Fibroblast of pulmonary artery (primary cell): ENCODE measurements around the gene ZNHIT6.

Experiments
- DNase-seq: peaks from one replicate; pipeline ENCODE4 v3.0.0-alpha.2; 2010; ENCODE audit warnings: low read depth
- H3K4me3 ChIP-seq: replicated peaks from 2 replicates; pipeline ENCODE4 v1.5.1; 2011; ENCODE audit warnings: low read depth, mild to moderate bottlenecking, control low read depth, low read length, moderate library complexity
- CTCF ChIP-seq: IDR thresholded peaks from 2 replicates; pipeline ENCODE4 v1.5.1; 2011; ENCODE audit warnings: mild to moderate bottlenecking, control low read depth, low read length, inconsistent platforms; ENCODE audit errors: missing control alignments

ZNHIT6 gene

GRCh38 chr1:85611856-85612255, 96.4 kb downstream of the ZNHIT6 start:
- H3K4me3 ChIP-seq = no peak overlapping the region
- peak; percentile 99 for DNase-seq
- TF ChIP-seq CTCF = no peak

GRCh38 chr1:85611425-85611824, 96.8 kb downstream of the ZNHIT6 start:
- peak; percentile 75 for DNase-seq

DNA sequence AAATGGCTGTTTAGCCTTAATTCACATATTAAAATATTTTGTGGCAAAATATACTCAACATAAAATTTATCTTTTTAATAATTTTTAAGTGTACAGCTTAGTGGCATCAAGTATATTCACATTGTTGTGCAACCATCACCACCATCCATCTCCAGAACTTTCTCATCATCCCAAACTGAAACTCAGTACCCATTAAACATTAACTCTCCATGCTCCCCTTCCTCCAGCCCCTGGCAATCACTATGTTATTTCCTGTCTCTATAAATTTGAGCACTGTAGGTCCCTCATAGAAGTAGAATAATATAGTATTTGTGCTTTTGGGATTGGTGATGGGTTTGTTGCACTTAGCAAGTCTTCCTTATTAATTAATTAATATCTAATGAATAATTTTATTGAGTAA, 98.3 kb downstream of the ZNHIT6 start:
- no peak overlapping the region for H3K4me3 ChIP-seq
- no peak for DNase-seq
- no peak for TF ChIP-seq CTCF

More at GRCh38 chr1:85611425-85611824, 96.8 kb downstream of the ZNHIT6 start:
- H3K4me3 ChIP-seq = no peak overlapping the region
- no peak for TF ChIP-seq CTCF

- no peak for DNase-seq
- no peak for TF ChIP-seq CTCF
- no peak overlapping the region for H3K4me3 ChIP-seq
Measured at GRCh38 chr1:85608851-85609250, 99.4 kb downstream of the ZNHIT6 start.

- DNase-seq = no peak
- H3K4me3 ChIP-seq = no peak overlapping the region
- no peak for TF ChIP-seq CTCF
Measured at GRCh38 chr1:85607921-85608265, 100.3 kb downstream of the ZNHIT6 start.

DNA sequence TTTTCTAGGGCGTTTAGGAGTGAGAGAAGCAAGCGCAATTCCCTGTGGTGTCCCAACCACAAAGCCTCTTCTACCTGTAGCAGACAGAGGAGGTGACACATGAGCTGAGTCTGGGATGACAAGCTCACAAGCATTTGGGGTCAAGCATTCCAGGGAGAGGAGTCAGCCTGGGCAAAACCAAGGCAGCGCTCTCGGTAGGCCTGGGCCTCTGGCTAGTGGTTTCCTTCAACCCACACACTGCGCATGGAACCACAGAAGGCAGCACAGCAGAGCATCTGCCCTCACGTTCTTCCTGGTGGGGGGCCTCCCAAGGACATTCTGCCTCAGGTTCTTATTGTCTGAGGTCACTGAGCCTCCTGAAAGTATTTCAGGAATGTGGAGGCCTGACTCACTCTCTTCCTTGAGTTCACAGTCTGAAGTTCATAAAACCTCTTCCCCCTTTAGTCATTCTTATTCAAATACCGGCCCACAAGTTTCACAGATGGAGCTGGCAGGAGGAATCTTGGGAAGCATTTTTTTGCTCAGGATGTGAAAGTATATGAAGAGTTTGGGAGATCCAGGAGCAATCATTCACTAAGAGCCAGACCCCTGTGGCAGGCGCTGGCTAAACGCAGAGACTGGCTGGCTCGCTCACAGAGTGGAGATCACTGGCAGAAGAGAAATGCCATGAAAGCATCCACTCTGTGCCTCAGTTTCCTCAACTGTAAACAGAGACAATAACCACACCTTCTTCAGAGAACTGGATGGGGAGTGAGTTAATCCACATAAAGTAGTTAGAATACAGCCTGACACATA, 100.9 kb downstream of the ZNHIT6 start:
- no peak for TF ChIP-seq CTCF
- no peak overlapping the region for H3K4me3 ChIP-seq
- peak; percentile 98 for DNase-seq

GRCh38 chr1:85606414-85606800, 101.8 kb downstream of the ZNHIT6 start:
- no peak for DNase-seq
- TF ChIP-seq CTCF = no peak
- no peak overlapping the region for H3K4me3 ChIP-seq
